ENCODE results near the gene ZFYVE16.
"Not testable (repeated sequence)": the region's sequence is repeated elsewhere in the genome, so short reads cannot be mapped to it uniquely, and the experiment has no call there.

- TF ChIP-seq POLR2AphosphoS5, POLR2A (IDR thresholded peaks at IDR 0.05; ENCODE audit: low read depth, low read length): not testable (repeated sequence)
These were observed 85.6 kb downstream of the ZFYVE16 start for GRCh38 chr5:80493443-80493842.
